Activated naive CD4-positive, alpha-beta T cell treated with anti-CD3 and anti-CD28 coated beads, Interleukin-2, amount 50 U/mL, for 16 hours (primary cell): Measurements from ENCODE around the gene SNX5.

Experiments used
- DNase-seq: peaks from one replicate; pipeline ENCODE4 v3.0.0-alpha.2; 2020

Gene SNX5

GRCh38 chr20:17968366-17969277 lies at the start of gene SNX5, which contains the start of gene MGME1:
TSS of gene SNX5 (minus strand) at chr20:17968794. CDS start at chr20:17968425, 369 bp downstream.
TSS of gene MGME1 (plus strand) at chr20:17969018. CDS start at chr20:17969860, 842 bp downstream.
- peak; percentile 100 for DNase-seq

GRCh38 chr20:18018100-18018499 lies 49.5 kb upstream of the SNX5 start:
- no peak for DNase-seq

GRCh38 chr20:18016772-18017171 lies 48.2 kb upstream of the SNX5 start:
- no peak for DNase-seq

DNA sequence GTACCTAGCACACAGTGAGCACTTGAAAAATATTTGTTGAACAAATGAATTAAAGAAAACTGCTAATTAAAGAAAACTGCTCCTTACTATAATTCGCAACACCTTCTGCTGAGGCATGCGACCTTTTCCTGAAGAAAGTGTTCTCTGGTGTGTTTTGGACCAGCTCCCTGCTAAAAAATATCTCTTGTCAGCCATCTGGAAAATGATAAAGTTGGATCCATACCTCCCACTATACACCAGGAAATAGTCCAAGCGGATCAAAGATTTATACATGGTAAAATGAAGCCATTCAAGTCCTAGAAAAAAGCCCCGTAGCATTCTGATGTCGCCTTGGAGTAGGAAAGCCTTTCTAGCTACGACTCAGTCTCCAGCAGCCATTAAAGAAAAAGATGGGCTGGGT lies 45.8 kb upstream of the SNX5 start:
- DNase-seq: no peak

DNA sequence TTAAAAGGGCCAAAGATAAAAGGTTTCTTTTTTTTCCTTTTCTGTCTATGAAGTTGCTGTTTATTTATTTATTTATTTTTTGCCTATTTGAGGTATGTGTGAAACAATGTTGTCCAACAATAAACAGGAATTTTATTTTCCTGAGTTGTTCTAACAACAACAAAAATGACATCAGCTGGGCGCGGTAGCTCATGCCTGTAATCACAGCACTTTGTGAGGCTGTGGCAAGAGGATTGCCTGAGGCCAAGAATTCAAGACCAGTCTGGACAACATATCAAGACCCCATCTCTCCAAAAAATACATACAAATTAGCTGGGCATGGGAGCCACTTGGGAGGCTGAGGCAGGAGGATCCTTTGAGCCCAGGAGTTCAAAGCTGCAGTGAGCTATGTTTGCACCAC lies 44.3 kb upstream of the SNX5 start:
- no peak for DNase-seq

- DNase-seq: no peak
Measured at GRCh38 chr20:18011951-18012645, 43.5 kb upstream of the SNX5 start.

DNA sequence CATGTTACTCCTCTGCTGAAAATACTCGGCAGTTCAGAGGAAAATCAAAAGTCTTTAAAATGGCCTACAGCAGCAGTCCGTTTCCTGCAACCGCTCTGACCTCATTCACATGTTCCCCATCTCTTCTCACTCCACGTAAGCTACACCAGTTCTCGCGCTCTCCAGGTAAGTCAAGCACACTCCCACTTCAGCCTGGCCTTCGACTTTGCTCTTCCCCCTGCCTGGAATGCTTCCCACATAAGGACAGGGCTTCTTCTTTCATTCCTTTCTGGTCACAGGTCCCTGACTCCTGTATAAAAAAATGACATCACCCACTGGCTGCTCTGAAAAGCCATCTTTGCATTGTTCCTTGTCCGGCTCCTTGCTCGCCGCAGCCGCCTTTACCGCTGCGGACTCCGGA lies 42.9 kb upstream of the SNX5 start:
- DNase-seq: no peak

DNA sequence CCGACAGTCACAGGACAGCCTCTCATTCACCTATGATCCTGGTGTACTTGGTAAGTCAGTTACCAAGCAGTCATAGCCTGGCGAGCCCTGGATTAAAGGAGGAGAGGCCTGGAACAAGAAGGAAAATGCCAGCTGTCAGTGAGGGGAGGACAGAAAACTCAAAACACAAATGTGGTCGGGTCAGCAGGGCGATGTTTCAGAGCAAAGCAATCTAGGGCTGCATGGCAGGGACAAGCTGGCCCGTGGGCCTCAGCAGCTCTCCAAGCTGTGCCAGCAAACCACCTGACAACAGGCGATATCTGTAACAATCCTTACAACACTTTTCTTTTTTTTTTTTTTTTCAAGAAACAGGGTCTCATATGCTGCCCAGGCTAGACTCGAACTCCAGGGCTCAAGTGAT lies 40.5 kb upstream of the SNX5 start:
- no peak for DNase-seq

GRCh38 chr20:18007534-18008292 lies 39.1 kb upstream of the SNX5 start:
- no peak for DNase-seq

- no peak for DNase-seq
Measured at GRCh38 chr20:18006684-18007083, 38.1 kb upstream of the SNX5 start.

- no peak for DNase-seq
Measured at GRCh38 chr20:18005990-18006364, 37.4 kb upstream of the SNX5 start.

GRCh38 chr20:18005170-18005989 lies 36.8 kb upstream of the SNX5 start:
- DNase-seq: no peak

DNA sequence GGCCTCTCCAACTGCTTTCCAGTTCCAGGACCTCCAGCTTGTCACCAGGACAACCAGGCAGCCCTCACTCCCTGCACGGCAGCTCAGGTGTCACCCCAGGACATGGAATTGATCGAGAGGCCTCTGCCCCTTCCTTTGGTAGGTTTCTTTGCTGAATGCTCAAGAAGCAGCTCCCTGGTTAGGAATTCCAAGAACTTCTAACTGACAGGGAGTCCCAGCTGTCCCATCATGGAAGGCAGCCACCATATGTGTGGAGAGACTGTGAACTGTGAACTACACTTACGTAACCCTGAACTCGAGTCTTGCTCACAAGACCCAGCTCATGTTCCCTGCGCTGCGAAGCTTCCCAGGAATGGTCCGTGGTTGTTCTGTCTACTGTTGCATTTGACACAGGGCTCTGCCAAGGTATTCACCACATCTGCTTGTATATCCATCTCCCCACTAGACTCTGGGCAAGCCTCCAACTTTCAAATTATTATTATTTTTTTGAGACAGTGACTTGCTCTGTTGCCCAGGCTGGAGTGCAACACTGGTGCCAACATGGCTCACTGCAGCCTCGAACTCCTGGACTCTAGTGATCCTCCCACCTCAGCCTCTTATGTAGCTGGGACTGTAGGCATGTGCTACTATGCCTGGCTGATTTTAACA lies 35.9 kb upstream of the SNX5 start:
- DNase-seq: no peak

- DNase-seq: no peak
Measured at GRCh38 chr20:18003897-18004296, 35.3 kb upstream of the SNX5 start.

GRCh38 chr20:18001131-18001921 lies 32.7 kb upstream of the SNX5 start:
- no peak for DNase-seq

GRCh38 chr20:17999566-17999965 lies 31.0 kb upstream of the SNX5 start:
- DNase-seq: no peak

GRCh38 chr20:17998446-17998845 lies 29.9 kb upstream of the SNX5 start:
- DNase-seq: no peak

GRCh38 chr20:17995967-17996819 lies 27.6 kb upstream of the SNX5 start:
- peak; percentile 22 for DNase-seq

- DNase-seq: no peak
Measured at GRCh38 chr20:17993546-17993945, 25.0 kb upstream of the SNX5 start.
